Hematopoietic multipotent progenitor cell treated with erythropoietin and hydrocortisone succinate and interleukin-3 and kit ligand, for 6 days (in vitro differentiated cells): ENCODE measurements around the gene POP4.

Source experiments
- DNase-seq: peaks from one replicate; pipeline ENCODE4 v3.0.0-alpha.2; 2015

The POP4 gene

DNA sequence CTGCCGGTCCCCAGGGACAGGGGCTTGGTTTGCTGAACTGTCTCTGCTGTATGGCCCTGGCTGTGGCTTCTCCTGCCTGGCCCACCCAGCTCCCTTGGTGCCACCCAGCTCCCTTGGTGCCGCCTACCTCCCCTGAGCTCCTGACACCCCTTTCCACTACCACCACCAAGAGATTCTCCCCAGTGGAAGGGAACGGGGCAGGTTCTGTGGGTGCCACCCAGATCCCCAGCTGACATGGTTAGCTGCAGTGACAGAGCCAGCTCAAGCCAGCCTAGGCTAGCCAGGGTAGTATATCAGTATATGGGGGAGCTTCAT is 28.5 kb upstream of the POP4 start:
- no peak for DNase-seq

DNA sequence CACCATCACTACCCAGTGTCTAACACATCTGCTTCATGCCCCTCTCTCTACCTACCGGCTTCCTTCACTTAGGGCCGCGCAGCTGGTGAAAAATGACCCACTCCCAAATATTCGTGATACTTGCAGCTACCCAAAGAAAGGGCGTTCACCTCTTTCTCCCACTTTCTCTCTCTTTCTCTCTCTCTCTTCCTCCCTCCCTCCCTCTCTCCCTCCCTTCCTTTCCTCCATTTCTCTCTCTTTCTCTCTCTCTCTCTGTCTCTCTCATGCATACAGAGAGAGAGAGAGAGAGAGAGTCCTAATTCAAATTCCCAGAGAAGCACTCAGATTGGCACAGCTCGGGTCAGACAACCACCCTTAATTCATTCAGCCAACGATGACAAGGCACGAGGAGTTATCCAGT is 27.7 kb upstream of the POP4 start:
- DNase-seq = no peak

DNA sequence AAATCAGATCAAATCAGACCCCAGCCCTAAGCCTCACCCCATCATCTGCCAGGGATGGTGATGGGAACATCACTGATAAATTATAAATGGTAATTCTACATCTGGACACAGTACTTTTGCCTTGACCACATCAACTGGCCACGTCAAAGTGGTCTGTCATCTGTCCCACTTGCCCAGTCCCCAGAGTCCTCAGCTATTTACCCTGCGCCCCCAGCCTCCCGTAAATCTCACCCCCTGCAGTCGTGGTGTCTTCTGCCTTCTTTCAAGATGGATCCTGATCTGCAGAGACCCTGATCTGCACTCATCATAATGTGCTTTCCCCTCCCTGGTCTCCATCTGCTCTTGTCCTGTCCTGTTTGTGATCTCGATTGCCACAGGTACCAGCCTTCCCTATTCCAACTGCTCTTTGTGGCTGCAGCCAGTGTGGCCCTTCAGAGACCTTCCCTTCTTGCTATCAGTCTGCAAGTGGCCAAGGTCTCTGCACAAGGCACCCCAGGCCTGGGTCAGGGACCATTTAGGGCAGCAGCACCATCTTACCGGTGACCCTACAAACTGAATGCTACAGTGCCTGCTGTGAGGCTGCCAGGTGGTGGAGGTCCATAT is 26.7 kb upstream of the POP4 start:
- DNase-seq = no peak

DNA sequence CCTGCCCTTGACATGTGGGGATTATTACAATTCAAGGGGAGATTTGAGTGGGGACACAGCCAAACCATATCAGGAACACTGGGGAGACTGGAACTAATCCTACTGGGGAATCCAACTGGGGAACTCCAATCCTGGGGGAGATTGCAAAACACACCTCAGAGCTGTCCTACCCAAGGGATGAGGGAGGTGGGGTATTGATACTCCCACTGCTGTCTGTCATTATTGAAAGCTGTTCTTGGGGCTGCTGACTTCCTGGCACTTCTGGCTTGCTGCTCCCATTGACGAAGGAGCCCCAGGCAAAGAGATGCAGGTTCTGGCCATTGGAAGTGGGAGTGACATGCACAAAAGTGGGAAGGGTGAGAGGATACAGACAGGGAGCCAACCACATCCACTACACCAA is 24.7 kb upstream of the POP4 start:
- DNase-seq = no peak

DNA sequence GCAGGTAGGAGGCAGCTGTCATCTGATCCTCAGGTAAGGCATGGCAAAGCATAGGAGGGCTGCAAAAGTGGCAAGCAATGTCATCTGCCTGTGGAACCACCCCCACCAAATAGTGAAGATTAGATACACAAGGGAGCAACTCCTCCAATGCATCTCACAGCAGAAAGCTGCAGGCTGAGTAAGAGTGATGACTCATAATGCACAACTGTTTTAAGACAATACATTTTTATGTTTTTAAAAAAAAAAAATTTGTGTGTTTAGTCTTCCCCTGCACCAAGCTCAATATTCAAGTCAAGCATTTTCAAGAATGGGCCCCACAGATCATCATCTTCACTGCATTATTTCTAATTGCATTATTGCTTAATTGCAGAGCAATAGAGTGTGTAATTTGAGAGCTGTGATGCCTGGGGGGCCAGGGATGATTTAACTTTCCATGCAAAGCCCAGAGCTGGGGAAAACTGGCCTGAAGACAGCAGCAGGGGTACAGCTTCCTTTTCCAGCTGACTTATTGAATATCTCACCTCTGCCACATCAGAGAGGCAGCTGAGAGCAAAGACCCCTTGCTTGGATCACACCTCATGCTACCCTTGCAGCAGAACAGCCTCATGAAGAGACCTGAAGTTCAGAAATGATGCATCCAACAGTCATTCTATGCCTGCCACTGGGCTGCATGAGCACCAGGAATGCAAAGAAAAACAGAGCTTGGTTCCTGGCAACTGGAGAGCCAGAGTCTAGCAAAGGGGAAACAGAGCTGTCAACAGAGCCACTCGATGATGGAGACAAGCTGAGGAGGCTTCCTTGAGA is 22.7 kb upstream of the POP4 start:
- DNase-seq = no peak

DNA sequence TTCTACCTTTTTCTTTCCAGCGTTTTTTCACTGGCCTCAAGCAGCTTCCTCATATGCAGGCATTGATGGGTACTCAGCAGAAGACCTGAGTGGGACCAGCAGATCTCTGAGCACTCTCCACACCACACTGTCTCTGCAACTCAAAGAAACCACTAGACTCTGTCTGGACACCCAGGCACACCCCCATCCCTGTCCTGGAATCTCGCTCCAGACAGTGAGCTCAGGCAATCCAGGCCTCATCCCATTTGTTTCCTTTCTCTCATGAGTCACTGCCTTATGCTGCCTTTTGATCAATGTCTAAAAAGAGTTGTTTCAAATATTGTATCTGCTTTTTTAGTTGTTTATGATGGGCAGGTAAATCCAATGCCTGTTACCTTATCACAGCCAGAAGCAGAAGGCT is 19.7 kb upstream of the POP4 start:
- no peak for DNase-seq

DNA sequence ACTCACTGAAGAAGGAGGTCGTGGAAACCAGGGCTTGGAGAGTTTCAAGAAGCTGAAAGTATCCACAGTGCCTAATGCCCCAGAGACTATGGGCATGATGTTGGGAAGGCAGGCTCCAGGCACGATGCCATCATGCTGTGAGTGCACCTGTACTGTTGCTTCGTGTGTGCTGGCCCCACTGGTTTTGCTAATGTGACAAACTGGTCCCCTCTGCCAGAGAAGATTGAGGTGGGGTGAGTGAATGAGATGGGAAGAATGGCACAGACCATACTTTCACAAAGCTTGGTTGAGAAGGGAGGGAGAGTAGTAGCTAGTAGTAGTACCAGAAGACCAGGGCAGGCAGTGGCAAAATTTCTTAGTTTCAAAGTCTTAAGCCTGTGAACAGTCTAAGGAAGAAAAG is 19.0 kb upstream of the POP4 start:
- DNase-seq = no peak

DNA sequence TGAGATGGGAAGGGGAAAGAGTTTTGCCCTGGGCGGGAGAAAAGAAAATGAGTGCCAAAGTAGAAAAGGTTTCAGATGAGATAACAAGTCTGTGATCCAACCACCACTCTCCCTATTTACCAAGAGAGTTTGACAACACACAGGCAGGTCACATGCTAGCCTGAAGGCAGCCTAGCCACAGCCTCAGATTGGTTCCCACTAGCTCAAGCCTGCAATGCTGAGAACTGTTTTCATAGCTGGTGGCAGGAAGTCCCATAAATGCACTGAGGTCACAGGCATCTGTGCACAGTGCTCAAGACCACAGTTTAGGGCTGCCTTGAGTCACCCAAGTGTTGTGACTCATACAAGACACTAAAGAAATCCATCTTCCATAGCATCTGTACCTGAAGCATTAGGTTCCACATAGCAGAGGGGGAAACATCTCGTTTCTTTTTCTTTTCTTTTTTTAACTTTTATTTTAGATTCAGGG is 18.5 kb upstream of the POP4 start:
- DNase-seq = no peak

DNA sequence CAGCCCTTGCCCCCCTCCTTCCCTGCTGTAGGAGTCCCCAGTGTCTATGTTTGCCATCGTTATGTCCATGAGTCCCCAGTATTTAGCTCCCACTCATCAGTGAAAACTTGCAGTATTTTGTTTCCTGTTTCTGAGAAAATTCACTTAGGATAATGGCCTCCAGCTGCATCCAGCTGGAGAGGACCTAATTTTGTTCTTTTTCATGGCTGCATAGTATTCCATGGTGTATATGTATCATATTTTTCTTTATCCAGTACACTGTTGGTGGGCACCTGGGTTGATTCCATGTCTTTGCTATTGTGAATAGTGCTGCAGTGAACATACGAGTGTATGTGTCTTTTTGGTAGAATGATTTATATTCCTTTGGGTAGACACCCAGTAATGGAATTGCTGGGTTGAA is 18.0 kb upstream of the POP4 start:
- DNase-seq = no peak

DNA sequence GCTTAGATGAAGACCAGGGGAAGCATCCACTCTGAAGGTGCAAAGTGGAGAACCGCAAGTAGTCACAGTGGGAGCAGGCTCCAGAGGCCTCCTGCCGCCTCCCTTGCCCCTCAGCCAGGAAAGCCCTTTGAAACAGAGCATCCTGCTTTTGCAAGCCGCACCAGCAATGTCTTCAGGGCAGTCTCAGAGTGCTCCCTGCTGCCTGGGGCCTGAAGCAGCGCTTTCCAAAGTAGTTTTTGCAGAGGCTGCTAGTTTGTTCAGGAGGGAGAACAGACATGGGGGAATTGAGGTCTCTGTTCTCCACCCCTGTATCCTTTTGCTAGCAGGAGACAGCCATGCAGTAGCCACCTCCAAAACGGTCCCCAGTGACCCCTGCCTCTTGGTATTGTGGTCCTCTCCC is 15.8 kb upstream of the POP4 start:
- no peak for DNase-seq

DNA sequence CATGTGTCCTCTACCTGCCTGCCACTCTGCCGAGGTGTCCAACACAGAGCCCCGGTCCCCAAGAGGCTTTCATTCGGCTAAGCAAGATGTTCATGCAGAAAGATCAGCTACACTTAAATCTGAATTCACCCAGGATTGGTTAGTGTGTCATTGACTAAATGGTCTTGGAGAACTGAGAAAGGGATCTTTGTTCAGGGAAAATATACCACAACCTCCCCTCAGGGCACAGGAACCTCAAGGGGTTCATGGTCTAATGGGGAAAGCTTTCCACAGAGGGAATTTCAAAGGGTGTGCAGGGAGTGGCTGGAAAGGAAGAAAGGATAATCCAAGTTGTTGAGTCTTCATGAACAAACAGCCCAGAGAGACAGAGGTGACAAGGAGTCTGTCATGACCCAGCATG is 14.4 kb upstream of the POP4 start:
- no peak for DNase-seq

DNA sequence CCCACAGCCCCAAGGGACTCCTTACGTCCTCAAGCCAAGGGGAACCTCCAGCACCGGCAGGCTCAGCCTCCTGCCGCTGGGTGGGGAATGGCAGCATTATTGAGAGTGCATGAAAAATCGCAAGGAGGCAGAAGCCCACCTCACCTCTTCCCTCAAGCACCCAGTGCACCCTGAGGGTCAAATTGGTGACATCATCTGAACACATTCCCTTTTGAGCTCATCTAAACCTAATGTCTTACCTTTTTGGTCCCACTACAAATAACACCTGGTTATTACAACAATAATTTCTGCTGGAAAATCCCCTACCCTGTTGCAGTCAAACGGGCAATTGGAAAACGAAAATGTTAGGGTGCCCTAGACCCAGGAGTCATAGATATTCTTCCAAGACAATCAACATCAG is 12.2 kb upstream of the POP4 start:
- no peak for DNase-seq

DNA sequence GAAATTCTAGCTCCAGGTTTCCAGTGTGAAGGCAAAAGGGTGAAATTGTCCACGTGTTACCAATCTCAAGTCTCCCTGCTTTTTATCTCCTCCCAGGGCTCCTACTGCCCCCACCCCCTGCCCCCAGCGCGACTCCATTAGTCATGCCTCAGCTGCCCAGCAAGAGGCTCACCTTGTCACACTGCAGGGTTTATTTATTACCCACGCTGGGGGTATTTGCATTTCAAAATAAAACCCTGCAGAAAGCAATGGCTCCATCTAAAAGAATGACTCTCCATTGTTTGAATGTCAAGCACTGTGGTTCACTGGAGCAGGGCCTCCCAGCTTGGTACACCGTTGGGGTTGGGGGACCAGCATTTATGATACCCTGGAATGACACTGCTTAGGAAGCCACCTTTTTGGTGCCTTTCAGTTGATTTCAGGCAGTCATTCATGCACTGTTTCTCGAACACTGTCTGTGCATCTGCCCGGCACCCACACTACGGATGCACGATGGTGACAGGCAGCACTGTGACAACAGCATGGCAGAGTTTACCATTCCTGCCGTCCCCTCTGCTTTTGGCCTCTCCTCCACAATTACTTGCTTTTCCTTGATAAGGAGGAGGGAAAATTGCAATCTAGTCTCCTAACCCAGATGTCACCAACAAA is 9.9 kb upstream of the POP4 start:
- no peak for DNase-seq

DNA sequence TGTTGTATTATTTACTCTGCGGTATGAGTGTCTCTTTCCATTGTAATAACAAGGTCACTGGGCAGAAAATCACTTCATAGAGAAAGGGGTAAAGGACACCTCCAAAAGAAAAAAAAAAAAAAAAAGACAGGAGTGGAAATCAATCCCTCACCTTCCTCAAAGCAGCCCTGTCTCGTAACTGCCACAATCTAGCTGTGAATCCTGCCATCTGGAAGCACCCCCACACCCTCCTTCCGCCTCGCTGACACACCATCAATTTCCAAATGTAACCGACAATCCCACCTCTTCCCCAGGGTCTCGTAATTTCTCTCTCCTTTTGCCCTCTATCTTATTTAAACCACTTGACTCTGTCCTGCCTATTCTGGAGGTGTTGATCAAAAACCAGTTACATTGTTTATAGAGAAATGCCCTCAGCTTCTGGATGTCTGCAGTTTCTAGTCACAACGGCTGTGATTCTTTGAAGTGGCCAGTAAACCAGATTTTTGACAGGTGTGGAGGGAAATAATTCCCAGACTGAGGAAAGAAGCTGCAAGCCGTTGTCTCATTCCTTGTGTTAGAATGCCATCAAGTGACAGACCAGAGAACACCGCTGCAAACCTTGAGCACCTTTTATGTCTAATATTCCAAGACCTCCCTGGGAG is 9.1 kb upstream of the POP4 start:
- no peak for DNase-seq

DNA sequence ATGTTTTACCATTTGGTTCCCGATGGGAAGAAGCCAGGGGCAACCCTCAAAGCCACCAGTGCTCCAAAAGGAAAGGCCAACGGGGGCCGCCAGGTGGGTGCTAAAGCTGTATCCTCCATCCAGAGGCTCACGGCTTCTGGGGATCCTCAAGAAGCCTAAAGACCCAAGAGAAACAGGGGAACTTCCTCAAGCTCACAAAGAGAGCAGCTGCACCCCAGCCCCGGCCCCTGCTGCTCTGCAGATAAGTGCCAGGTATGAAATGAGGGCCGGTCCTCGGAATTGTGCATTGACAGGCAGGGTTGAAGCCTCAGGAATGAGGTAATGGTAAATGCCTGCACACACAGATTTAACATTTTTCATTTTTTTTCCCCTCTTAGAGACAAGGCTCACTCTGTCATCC is 8.0 kb upstream of the POP4 start:
- no peak for DNase-seq

DNA sequence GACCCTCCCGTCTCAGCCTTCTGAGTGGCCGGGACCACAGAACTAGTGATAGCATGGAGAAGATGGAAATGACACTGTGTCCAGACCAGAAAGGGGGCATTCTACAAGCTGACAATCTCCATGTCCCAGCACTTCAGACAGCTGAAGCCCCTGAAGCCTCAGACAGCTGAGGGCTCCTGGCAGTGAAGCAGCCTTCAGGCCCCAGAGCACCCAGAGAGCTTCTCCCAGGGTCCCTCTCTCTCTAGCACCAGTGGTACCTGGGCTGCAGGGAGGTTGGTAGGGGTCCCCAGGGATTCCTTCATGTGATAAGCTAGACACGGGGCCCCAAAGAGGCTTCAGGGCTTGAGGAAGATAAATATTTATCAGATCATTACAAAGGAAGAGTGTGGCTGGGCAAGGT is 7.6 kb upstream of the POP4 start:
- no peak for DNase-seq

DNA sequence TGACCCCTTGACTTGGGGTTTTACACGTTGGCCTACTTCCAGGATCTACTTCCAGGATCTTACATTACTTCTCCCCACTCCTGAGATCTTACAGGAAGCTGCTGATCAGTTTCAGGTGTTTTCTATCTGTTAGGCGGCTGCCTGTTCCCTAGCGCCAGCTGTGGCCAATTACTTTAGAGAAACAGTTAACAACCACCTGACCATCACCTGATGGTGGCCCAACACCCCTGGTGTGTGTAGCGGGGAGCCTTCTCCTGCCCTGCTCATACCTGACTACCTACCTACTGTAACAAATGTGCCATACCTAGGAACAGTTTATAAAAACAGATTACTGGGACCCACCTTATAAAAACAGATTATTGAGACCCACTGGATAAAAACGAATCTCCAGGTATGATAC is 2.8 kb upstream of the POP4 start:
- no peak for DNase-seq

DNA sequence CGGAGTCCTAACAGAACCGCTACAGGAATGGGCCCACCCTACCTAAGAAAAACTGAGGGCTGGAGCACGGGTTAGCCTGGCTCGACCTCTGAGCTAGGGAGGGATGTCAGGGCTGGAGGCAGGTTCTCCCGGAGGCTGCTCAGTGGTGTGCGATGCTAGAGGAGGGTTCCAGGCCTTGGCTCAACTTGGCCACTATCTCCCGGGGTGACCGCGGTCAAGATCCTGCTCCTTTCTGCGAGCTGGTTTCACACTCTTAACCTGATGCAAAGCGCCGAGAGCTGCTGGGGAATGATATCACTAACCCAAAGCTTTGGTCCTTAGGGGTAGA is 301 bp downstream of the POP4 start:
- DNase-seq = no peak

DNA sequence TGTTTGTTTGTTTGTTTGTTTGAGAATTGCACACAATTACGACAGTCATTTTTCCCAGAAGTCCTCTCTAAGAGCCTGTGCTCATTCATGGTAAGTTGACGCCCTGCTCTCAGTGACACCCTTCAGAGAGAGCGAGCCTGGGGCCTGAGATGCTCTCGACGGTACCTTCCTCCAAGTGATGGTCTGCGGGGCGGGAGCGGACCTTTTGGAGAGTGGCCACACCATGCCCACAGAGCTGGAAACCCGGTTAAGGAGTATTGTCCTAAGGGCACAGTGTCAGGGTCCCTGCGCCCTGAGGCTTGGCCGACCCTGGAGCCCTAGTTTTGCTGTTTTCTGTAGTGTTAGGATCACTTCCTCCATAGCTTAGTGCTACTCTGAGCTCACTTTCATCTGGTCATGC is 3.6 kb downstream of the POP4 start:
- DNase-seq = no peak

DNA sequence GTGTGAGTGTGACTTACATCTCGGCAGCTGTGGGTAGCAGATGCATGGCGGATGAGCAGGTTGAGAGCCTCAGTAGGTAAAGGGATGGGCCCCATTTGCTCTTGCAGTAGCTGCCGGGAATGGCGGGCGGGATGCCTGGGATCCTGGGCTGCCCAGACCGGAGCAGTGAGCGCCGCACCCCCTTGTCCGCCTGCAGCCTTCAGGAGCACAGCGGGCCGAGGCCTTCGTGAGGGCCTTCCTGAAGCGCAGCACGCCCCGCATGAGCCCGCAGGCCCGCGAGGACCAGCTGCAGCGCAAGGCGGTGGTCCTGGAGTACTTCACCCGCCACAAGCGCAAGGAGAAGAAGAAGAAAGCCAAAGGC is 4.1 kb downstream of the POP4 start:
- no peak for DNase-seq

DNA sequence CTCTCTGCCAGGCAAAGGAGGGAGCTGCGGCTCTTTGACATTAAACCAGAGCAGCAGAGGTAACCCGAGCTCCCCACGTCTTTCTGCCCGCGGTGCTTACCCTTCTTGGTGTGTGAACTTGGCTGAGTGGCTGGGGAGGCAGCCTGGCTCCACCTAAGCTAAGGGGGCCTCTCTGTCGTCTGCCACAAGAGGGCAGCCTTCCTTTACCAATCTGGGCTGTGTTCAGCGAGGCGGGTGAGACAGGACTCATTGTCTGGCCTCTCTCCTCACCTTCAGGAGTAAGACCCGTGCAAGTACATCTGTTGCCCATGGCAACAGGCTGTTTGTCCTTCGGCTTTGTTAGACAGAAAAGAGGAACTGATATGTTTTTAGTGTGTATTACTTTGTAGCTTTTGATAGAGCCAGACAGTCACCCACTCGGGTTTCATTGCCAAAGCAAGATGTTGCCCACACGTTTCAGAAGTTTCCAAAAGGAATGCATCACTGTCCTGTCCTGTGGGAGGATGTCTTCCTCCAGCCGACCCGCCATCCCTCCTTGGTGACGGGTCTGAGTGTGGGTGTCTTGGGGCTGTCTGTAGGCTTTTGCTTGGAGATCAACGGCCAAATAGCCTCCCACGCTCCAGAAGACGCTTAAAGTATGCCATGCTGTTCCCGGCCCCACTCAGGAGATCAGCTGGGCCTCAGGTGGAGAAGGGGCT is 4.6 kb downstream of the POP4 start:
- peak; percentile 92 for DNase-seq

DNA sequence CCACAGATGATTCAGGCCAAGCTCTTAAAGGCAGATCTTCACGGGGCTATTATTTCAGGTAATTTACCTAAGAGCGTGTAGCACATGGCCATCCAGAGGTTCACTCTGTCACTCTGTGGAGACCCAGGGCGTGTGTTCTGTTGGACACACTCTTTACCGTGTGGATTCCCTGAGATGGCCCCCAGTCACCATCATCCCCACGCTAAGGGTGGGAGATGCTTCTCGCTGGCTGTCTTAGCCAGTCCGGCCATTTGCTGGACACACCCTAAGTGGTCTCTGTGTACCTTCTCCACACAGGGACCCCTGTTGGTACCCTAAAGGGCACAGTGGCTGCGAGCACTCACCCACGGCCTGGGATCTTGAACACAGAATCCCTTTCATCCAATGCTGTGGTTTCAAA is 6.0 kb downstream of the POP4 start:
- no peak for DNase-seq

DNA sequence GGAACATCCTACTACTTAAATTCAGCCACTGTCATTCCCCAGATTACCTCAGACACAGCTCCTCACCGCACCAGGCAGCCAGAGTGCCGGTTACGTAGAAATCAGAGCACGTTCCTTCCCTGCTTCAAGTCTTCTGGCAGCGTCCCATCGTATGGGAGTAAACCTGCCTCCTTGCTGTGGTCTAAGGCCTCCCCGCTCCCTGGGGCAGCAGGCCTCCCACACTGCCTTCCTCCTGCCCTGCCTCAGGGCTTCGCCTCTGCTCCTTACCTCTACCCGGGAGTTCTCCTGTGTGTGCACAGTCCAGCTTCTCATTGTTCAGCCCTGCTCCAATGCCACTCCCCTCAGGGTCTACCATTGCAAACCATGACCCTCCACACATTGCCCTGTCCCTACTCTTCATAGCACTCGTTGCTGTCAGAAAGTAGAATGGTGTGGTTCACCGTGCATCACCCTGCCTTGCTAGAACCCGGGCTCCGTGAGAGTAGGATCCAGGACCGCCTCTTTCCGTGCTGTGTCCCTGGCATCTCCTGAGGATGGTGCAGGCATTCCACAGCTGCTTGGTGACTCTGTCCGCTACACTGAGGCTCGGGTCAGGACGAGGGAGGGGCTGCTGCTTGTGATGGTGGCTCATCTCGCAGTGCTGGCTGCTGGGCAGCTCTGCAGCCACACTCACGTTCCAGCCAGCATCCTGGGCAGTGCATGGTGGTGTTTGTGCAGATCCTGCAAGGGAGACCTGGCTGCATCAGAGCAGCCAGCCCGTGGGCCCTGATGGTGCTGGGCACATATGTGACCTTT is 6.9 kb downstream of the POP4 start:
- DNase-seq = no peak
